Gastrocnemius medialis (tissue), 4 donors: ENCODE measurements around the gene ADGRV1.

ENCODE experiments used
- CTCF ChIP-seq, 5 experiments: fragments of 450-650 bp in 3 of 5; fragments of 200-600 bp in 2 of 5; sonication (generic) in 2 of 5; IDR thresholded peaks in 4 of 5; conservative IDR thresholded peaks in 1 of 5; 1 replicate in 4 of 5; 2 replicates in 1 of 5; pipeline ENCODE4 v1.5.1; 2016 to 2019; ENCODE audit warnings: antibody characterized with exemption in 5 of 5, mild to moderate bottlenecking in 3 of 5, moderate library complexity in 3 of 5
- POLR2A ChIP-seq, 2 donors: fragments of 450-650 bp; IDR thresholded peaks; one replicate each; pipeline ENCODE4 v1.6.1; 2017; ENCODE audit warnings: antibody characterized with exemption in 2 of 2, mild to moderate bottlenecking in 2 of 2, moderate library complexity in 2 of 2

GRCh38 chr5:90562341-90562740 is 3.7 kb downstream of the ADGRV1 start:
- TF ChIP-seq POLR2A (IDR thresholded peaks at IDR 0.05): no peak
- no peak for TF ChIP-seq CTCF (IDR thresholded peaks at IDR 0.05 in 4 of 5, conservative IDR thresholded peaks at IDR 0.05 in 1 of 5)
